Spleen (tissue), 11 donors: ENCODE measurements around the gene TRHDE. TPM values are rescaled to one million over a fixed set of nuclear protein-coding genes. Genes with fewer than 3 reads are reported as not detected.

ENCODE experiments used
- DNase-seq: peaks from one replicate; pipeline ENCODE4 v3.0.0-alpha.2; 2020
- H3K27ac ChIP-seq, 8 donors: fragments of 200-600 bp; sonication (generic) in 7 of 8; 1 replicate in 4 of 8; 2 replicates in 4 of 8; pipeline versions ENCODE4 v1.5.0 to v1.8.0; 2016 to 2021; ENCODE audit warnings: inconsistent platforms in 4 of 8, mild to moderate bottlenecking in 4 of 8, moderate library complexity in 1 of 8
- H3K27me3 ChIP-seq, 7 donors: fragments of 200-600 bp; sonication (generic) in 6 of 7; replicated peaks in 1 of 7; 1 replicate in 4 of 7; 2 replicates in 3 of 7; pipeline versions ENCODE4 v1.5.0 to v1.8.0; 2016 to 2021; ENCODE audit warnings: inconsistent platforms in 3 of 7, mild to moderate bottlenecking in 1 of 7
- H3K36me3 ChIP-seq, 6 donors: fragments of 200-600 bp; sonication (generic) in 5 of 6; 1 replicate in 4 of 6; 2 replicates in 2 of 6; pipeline versions ENCODE4 v1.5.0 to v1.8.0; 2016 to 2021; ENCODE audit warnings: inconsistent platforms in 2 of 6
- H3K4me1 ChIP-seq, 6 donors: fragments of 200-600 bp; sonication (generic) in 5 of 6; 1 replicate in 3 of 6; 2 replicates in 3 of 6; pipeline versions ENCODE4 v1.5.0 to v1.8.0; 2016 to 2021; ENCODE audit warnings: inconsistent platforms in 3 of 6
- H3K4me3 ChIP-seq, 8 donors: fragments of 200-600 bp; sonication (generic) in 7 of 8; 1 replicate in 4 of 8; 2 replicates in 4 of 8; pipeline versions ENCODE4 v1.5.0 to v1.8.0; 2016 to 2021; ENCODE audit warnings: inconsistent platforms in 4 of 8, mild to moderate bottlenecking in 4 of 8, moderate library complexity in 2 of 8
- H3K9me3 ChIP-seq, 8 donors: fragments of 200-600 bp; sonication (generic) in 7 of 8; 1 replicate in 4 of 8; 2 replicates in 4 of 8; pipeline versions ENCODE4 v1.5.0 to v1.8.0; 2016 to 2021; ENCODE audit warnings: inconsistent platforms in 4 of 8
- CTCF ChIP-seq, 11 experiments: fragments of 200-600 bp in 7 of 11; fragments of 450-650 bp in 4 of 11; sonication (generic) in 4 of 11; IDR thresholded peaks in 8 of 11; conservative IDR thresholded peaks in 3 of 11; 1 replicate in 7 of 11; 2 replicates in 4 of 11; pipeline versions ENCODE4 v1.4.0 to v1.8.0; 2016 to 2021; ENCODE audit warnings: antibody characterized with exemption in 11 of 11, inconsistent platforms in 4 of 11, mild to moderate bottlenecking in 1 of 11
- POLR2A ChIP-seq, 3 donors: fragments of 450-650 bp; IDR thresholded peaks; one replicate each; pipeline ENCODE4 v1.5.1; 2017; ENCODE audit warnings: antibody characterized with exemption in 3 of 3, mild to moderate bottlenecking in 1 of 3
- POLR2AphosphoS5 ChIP-seq, 3 donors: sonication (generic); formaldehyde crosslinking; IDR thresholded peaks; one replicate each; pipeline ENCODE4 v1.5.1; 2017; ENCODE audit warnings: antibody characterized with exemption in 3 of 3
- WGBS, 5 donors: extraction: QIAGEN DNeasy Blood & Tissue Kit in 3 of 5; methylation state at CpG; one replicate each; pipeline versions ENCODE4 v1.1.5 to v1.1.7; 2013 to 2018; 5-methylcytosine and 5-hydroxymethylcytosine counted together
- intact Hi-C: fragments of 100-400 bp; cut with DNase I; formaldehyde crosslinking; loops from one replicate; pipeline ENCODE4 v1.15.0; 2023; ENCODE audit warnings: low total_unique reads
- polyA plus RNA-seq, 3 donors: library from polyadenylated mRNA; stranded (reverse); fragments of 200-250 nt; gene quantifications; one replicate each; pipeline ENCODE4 v1.2.1, GENCODE V29; 2013
- total RNA-seq, 7 donors: library from RNA; depleted of rRNA in 3 of 7; stranded (reverse); fragments of >200 nt in 3 of 7; fragmentation: NEBNext Ultra II Directional in 4 of 7; extraction: Animal tissue kit (Norgen Biotek cat#: 25700) in 4 of 7; gene quantifications; one replicate each; pipeline versions ENCODE4 v1.1.0 to v1.2.1, GENCODE V29; 2016 to 2021
- donor health status: healthy with polysubstance abuse.
- donor health status: DM: no; HTN: no; CAD: no; lungs with moderate emphysema.
- donor health status: DM: no; HTN: no; CAD: no.
- donor health status: Bipolar disorder and iron deficiency.
- donor health status: healthy.
- donor health status: DM: no; HTN: no; CAD: no.
- donor health status: DM: yes; HTN: yes; CAD: no.

The TRHDE gene
- total and polyA plus RNA-seq, 10 donors = 0.26 to 32.7 (median 16.3) TPM

- WGBS, 5 donors = 78 to 94% (median 83%) methylated on average over 1 of the region's 1 CpG
- intact Hi-C loops = no loop called here
- no peak for TF ChIP-seq POLR2AphosphoS5 (IDR thresholded peaks at IDR 0.05)
- TF ChIP-seq CTCF (IDR thresholded peaks at IDR 0.05 in 8 of 11, conservative IDR thresholded peaks at IDR 0.05 in 3 of 11) = no peak
- no peak for TF ChIP-seq POLR2A (IDR thresholded peaks at IDR 0.05)
Measured at GRCh38 chr12:72498354-72498753, 226.2 kb downstream of the TRHDE start.

GRCh38 chr12:72499244-72499643, 227.1 kb downstream of the TRHDE start:
- Histone ChIP-seq H3K27me3 (no peaks in the 10 kb centered on the region), H3K4me3 (no peak overlapping the region), H3K27ac (no peak overlapping the region), H3K4me1 (no peaks in the 10 kb centered on the region), H3K36me3 (no peaks in the 10 kb centered on the region), H3K9me3 (no peaks in the 10 kb centered on the region)
- DNase-seq = no peak
- 82 to 91% (median 87%) methylated on average over 5 of the region's 5 CpGs for WGBS, 5 donors
- TF ChIP-seq POLR2A (IDR thresholded peaks at IDR 0.05) = no peak
- no peak for TF ChIP-seq CTCF (IDR thresholded peaks at IDR 0.05 in 8 of 11, conservative IDR thresholded peaks at IDR 0.05 in 3 of 11)
- no peak for TF ChIP-seq POLR2AphosphoS5 (IDR thresholded peaks at IDR 0.05)
- intact Hi-C loops = no loop called here

More at GRCh38 chr12:72498354-72498753, 226.2 kb downstream of the TRHDE start:
- H3K4me1 ChIP-seq = no peaks in the 10 kb centered on the region
- no peak for DNase-seq
- H3K36me3 ChIP-seq = no peaks in the 10 kb centered on the region
- no peak overlapping the region for H3K27ac ChIP-seq
- H3K4me3 ChIP-seq = no peak overlapping the region
- no peaks in the 10 kb centered on the region for H3K9me3 ChIP-seq
- H3K27me3 ChIP-seq = no peaks in the 10 kb centered on the region

- no peak for DNase-seq
- H3K27ac ChIP-seq = no peak overlapping the region
- H3K36me3 ChIP-seq = no peaks in the 10 kb centered on the region
- 71 to 84% (median 83%) methylated on average over 3 of the region's 3 CpGs for WGBS, 5 donors
- H3K9me3 ChIP-seq = peaks cover 0 to 4% (median 0%) of the 10 kb centered on the region in 8 donors
- intact Hi-C loops = no loop called here
- TF ChIP-seq CTCF (IDR thresholded peaks at IDR 0.05 in 8 of 11, conservative IDR thresholded peaks at IDR 0.05 in 3 of 11) (no peak), POLR2A (IDR thresholded peaks at IDR 0.05) (no peak), POLR2AphosphoS5 (IDR thresholded peaks at IDR 0.05) (no peak)
- H3K4me1 ChIP-seq = no peaks in the 10 kb centered on the region
- H3K4me3 ChIP-seq = no peak overlapping the region
- H3K27me3 ChIP-seq = no peaks in the 10 kb centered on the region
Measured at GRCh38 chr12:72502546-72502945, 230.4 kb downstream of the TRHDE start.

- TF ChIP-seq POLR2AphosphoS5 (IDR thresholded peaks at IDR 0.05) (no peak), CTCF (IDR thresholded peaks at IDR 0.05 in 8 of 11, conservative IDR thresholded peaks at IDR 0.05 in 3 of 11) (no peak), POLR2A (IDR thresholded peaks at IDR 0.05) (no peak)
- WGBS, 5 donors = 54 to 82% (median 73%) methylated on average over 1 of the region's 1 CpG
Measured at GRCh38 chr12:72505227-72505626, 233.1 kb downstream of the TRHDE start.

More at GRCh38 chr12:72505227-72505626, 233.1 kb downstream of the TRHDE start:
- H3K27me3 ChIP-seq = no peaks in the 10 kb centered on the region
- intact Hi-C loops = no loop called here
- no peak for DNase-seq
- no peaks in the 10 kb centered on the region for H3K36me3 ChIP-seq
- H3K9me3 ChIP-seq = peaks cover 0 to 14% (median 0%) of the 10 kb centered on the region in 8 donors
- H3K4me1 ChIP-seq = no peaks in the 10 kb centered on the region
- no peak overlapping the region for H3K4me3 ChIP-seq
- H3K27ac ChIP-seq = no peak overlapping the region
